HG03460 (cell line): ENCODE results near the gene TMEM132C.

Experiments used
- ATAC-seq: cut with Tn5 transposase; IDR thresholded peaks from one replicate; pipeline ENCODE4 v1.9.1; 2021; ENCODE audit not compliant: unreplicated experiment

TMEM132C gene

DNA sequence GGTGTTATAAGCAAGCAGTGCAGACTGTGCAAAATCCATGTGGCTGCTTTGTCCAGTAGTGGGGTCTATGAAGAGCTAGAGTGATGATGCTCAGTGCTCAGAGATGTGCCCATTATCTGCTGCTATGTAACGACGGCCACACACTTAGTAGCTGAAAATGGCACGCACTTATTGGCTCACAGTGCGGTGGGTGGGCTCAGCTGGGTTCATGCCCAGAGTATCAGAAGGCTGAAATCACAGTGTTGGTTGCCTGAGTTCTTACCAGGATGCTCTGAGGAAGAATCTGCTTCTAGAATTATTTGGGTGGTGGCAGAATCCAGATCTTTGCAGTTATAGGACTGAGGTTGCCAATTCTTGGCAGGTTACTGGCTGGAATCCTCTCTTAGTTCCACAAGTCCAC, 432.1 kb downstream of the TMEM132C start:
- ATAC-seq = no peak

DNA sequence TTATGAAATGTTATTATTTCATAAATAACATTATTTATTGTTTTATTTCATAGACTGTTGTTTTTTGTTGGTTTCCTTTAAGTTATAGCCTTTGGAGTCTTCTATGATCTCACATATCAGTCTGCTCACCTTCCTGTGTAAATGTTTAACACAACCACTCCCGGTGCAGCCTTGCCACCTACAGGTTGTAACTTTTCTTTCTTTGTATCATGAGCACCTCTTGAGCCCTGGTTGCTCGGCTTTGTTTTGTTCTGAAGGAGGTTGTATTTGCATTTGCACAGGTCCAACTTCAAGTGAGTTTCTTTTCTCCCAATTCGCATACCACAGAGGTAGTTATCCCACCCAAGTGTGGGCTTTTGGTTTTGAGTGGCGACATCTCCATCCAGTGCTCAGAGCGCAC, 435.4 kb downstream of the TMEM132C start:
- ATAC-seq = no peak

DNA sequence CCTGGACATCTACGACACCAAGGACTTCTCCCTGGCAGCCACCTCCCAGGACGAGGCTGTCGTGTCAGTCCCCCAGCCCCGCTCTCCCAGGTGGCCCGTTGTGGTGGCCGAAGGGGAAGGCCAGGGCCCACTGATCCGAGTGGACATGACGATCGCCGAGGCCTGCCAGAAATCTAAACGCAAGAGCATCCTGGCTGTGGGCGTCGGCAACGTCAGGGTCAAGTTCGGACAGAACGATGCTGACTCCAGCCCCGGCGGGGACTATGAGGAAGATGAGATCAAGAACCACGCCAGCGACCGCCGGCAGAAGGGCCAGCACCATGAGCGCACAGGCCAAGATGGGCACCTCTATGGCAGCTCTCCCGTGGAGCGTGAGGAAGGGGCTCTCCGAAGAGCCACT, 438.2 kb downstream of the TMEM132C start:
- no peak for ATAC-seq

DNA sequence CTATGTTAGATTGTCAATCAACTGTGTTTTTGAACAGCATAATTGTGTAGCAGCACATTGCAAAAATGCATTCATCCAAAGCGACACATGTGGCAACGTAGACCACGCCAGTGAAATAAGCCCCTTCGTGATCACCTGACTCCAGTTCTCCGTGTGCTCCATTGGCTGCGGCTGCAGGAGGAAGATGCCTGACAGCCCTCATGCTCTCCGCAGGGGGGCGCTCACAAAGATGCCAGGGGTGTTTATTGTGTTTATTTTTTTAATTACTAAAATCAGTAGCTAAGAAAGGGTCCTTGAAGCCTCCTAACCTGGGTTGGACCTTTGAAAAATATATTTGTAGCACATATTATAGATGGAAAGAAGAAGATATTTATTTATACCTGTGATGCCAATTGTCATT, 440.5 kb downstream of the TMEM132C start:
- no peak for ATAC-seq

DNA sequence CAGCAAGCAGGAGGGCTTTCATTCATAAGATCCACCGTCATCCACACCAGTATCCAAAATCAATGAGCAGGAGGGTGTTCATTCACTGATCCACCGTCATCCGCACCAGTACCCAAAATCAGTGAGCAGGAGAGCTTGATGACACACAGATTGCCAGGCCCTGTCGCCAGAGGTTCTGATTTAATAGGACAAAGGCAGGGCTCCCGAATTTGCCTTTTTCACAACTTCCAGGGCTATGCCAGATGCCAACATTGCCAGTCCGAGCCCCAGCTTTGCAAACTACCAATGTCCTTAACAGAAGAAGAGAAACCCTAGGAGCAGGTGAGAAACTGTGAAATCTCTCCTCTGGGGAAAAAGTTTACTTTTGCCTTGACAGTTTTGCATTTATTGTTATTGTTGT, 441.8 kb downstream of the TMEM132C start:
- no peak for ATAC-seq

DNA sequence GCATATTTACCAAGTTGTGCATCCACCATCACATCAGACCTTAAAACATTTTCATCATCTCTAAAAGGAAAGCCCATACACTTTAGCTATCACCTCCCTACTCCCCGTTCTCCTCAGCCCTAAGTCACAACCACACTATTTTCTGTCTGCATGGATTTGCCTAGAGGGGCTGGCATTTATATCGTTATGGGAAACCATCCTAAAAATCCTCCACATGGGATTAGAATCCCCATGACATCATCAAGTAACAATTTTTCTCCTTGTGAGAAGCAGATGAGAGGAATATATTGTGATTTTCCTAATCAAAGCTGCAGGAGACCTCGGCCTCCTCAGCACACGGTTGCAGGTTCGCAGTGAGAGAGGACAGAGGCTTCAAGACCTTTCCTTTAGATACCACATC, 442.7 kb downstream of the TMEM132C start:
- no peak for ATAC-seq

DNA sequence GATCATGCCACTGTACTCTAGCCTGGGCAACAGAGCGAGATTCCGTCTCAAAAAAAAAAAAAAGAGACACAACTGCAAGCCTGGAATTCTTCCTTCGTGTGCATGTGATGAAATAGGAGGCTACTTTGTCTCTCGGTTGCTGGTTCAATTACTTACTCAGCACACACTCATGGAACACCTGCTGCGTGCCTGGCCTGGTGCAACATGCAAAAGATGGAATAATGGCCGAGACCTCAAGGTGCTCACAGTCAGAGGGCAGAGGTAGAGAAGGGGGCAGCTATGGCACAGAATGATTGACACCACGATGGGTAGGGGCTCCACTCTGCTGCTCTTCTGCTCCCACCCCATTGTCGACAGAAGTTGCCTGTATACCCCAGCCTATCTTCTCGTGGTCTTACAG, 444.5 kb downstream of the TMEM132C start:
- no peak for ATAC-seq

DNA sequence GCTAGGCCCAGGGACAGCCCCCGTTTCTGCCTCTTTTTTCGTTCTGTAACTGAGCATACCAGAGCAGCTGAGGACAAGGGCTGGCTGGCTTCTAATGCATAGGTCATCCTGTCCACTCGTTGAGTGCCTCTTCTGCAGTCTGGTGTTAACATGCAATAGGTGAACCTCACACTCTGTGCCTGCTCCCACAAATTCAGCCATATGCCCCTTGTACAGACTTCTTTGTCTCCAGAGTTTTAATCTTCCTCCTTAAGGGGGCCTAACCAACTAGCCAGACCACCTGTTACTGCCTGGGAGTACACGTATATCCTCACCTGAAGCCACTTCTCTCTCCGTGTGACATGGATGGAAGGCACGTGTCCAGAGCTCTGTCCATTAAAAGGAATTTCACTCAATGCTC, 445.7 kb downstream of the TMEM132C start:
- ATAC-seq = no peak

DNA sequence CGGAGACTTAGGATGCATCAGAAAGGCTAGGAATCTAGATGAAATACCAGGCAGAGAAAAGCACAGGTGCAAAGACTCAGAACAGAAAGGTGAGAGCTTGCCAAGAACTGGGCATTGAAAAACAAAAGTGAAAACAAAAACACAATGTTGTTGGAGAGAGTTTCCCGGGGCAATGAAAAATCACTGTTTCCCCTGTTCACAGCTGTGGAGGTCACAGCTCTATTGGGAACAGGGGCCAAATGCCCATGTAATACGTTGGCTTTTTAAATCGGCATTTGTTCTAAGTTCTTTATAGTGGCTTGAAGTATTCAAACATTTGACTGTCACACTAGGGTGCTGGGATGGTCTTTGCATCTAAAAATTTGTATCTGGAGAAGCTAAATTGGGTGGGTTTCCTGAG, 448.5 kb downstream of the TMEM132C start:
- no peak for ATAC-seq

DNA sequence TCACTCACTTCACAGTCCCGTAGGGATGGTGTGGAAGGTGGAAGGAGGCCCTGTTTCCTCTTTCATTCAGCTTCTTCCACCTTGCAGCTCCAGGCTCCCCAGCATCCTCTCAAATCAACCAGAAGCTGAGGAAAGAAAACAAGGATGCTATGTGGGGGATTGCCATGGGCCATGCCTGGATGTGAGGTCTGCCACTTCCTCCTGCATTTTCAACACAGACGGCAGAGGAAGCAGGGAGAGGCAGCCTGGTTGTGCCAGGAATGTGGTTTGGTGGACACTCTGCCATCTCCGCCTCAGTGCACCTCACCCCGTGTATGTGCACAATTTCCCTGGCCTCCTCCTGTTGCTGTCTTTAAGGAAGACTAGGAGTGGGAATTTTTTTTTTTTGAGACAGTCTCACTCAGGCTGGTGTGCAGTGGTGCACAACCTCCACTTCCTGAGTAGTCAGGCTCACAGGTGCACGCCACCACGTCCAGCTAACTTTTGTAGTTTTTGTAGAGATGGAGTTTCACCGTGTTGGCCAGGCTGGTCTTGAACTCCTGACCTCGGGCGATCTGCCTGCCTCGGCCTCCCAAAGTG, 457.6 kb downstream of the TMEM132C start:
- ATAC-seq = no peak

DNA sequence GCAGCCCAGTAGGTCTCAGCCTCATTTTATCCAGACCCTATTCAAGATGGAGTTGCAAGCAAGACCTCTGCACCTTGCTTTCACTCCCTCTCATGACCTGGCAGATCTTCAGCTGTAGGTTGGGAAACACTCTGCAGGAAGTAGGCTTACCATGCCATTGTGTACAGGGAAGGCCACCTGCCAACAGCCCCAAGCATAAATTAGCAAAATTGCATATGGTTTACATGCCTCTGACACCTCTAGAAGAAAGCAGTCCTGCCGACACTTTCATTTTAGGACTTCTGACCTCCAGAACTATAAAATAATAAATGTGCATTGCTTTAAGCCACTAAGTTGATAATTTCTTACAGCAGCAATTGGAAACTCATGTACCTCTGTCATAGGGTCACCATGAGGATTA, 459.9 kb downstream of the TMEM132C start:
- no peak for ATAC-seq

DNA sequence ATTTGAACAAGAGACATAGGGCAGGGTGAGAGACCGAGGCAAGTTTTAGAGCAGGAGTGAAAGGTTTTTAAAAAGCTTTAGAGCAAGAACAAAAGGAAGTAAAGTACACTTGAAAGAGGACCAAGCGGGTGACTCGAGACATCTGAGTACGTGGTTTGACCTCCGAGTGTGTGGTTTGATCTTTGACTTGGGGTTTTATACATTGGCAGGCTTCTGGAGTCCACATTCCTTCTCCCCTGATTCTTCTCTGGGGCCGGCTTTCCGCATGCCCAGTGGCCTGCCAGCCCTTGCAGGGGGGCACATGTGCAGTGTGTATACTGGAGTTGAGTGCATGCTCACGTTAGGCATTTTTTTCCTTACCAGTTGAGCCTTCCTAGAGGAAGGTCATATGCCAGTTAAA, 460.5 kb downstream of the TMEM132C start:
- no peak for ATAC-seq

DNA sequence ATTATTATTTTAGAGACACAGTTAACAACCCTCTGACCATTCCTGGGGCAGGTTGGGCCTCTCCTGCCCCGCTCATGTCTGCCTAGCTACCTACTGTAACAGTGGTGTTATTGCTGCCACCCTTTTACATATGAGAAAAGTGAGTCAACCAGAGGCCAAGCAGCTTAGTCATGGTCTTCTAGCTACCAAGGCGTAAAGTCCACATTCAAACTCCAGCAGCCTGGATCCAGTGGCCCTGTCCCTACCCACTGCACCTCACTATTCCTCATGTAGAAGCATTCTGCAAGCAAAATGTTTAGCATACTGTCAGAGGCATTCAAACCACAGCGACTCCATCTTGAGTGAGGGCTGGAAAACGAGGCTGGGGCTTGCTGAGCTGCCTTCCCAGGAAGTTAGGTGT, 461.0 kb downstream of the TMEM132C start:
- no peak for ATAC-seq

DNA sequence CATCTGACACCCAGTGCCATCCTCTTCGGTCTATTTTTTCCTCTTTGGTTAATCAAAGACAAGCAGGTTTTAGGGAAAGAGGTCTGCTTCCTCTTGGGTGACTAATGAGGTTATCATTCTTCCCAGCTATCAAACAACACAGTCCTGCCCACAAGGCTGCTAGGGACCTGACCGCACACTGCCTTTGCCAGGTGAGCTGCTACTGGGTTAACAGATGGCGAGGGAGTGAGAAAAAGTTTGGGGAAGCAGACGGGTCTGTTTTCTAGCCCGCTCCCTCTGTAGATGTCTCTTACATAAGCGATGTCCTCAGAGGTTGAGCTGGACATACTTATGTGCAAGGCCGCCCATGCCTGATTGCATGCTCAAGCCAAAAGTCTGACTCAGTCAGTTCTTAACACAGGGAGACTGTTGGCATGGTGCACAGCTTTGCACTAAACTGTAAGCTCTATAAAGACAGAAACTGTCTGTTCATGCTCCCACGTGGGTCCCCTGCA, 462.7 kb downstream of the TMEM132C start:
- ATAC-seq = no peak

DNA sequence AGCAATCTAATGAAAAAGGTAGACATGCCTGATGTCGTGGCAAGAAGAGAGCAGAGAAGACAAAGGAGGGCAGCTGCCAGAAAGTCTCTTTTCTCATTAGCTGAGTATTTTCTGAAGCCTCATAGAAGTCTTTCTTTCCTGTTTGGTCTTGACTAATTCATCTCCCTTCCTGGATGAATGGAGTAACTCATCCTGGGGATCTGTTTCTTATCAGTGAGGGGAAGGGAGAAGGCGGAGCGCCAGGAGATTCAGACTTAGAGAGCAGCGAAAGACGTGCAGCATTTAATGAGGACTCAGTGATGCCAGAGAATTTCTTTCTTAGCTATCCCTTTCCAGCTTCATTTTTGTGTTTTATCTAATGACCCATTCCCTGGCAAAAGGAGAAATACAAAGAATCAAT, 467.4 kb downstream of the TMEM132C start:
- no peak for ATAC-seq

DNA sequence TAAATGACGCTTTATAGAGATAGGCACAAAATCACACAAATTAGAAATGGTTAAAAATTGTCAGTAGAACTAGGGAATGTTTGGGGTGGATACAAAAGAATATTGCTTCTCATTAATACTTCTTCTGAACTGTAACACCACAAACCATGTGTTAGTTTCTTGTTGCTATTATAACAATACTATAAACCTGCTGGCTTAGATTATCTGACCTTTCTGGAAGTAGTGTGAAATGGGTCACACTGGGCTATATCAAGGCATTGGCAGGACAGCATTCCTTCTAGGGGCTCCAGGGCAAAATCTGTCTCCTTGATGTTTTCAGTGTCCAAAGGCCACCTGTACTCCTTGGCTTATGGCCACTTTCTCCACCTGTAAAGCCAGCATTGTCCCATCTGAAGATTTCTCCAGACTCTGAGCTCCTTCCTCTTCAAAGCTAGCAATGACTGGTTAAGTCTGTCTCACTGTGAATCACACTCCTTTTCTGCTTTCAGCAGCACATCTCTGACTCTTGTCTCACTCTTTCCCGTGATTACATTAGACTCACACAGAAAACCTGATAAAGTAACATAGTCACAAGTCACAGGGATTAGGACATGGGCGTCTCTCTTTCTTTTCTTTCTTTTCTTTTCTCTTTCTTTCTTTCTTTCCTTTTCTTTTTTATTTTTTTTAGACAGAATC, 470.5 kb downstream of the TMEM132C start:
- ATAC-seq = no peak

DNA sequence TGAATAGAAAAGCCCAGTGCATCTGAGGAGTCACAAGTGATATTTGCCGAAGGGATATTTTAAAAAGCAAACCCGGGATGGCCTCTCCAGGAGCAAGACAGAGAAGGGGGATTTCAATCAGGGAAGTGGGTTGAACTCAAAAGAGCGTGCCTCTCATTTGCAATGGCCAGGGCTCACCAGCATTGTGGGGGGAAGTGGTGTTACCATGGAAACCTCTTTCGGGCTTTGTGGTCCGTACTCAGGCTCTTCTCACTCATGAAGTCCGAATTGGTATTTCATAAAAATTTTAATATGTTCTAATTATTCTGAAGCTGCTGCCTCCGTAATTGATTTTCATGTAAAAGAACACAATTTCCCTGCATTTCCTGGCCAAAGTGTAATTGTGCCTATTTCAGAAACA, 476.9 kb downstream of the TMEM132C start:
- ATAC-seq = no peak

DNA sequence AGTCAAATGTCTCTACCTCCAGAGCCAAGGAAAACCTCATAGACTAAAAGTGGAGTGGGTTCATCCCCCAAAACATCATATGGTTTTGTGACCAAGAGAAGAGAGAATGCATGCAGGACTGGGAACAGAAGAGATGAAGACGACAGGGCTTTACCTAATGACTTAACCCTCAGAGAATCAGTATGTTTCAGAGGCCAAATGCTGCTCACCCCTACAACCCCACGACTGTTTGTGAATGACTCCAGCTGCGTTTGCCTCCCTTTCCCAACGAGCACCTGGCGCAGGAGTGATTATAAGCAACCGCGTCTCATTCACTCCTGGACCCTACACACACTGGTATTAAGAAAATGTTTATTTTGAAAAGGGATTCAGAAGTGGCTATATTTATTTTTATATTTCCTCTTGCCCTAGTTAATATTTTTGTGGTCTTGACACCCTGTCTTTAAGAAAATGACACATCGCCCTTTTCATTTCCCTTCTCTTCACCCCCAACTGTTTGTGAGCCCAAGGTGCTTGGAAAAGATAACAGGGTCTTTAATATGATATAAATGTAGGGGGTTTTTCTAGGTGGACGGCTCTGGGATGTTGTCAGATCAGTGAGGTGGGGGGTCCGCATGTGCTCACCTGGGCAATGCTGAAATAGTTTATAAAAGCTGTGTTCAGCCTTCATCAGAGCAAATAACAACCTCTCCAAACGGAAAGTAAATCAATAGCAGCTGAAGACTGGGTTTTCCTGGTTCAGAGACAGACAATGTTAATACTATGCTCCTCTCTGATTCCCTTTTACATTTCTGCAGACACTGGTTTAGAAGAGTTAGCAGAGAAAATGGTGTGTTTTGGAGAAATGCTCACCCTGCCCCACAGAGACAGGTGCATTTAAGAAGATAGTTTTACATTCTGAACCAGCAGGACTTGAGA, 479.1 kb downstream of the TMEM132C start:
- no peak for ATAC-seq

DNA sequence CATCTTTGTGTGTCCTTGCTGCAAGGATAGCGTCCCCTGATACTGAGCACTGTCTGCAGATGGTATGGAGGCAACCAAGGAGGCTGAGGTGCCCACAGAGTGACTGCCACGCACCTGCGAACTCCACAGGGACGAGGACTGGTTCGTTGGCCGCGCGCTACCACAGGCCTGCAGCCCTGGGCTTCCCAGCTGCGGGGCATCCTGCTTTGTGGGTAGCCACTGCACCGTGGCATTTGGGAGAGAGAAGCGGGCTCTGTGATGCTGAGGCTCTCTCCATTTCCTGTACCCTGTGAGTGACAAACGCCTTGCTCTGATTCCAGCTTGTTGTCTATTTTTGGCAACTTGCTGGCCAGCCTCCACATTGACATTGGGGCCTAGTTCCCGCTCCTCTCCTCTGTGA, 480.5 kb downstream of the TMEM132C start:
- ATAC-seq = no peak

DNA sequence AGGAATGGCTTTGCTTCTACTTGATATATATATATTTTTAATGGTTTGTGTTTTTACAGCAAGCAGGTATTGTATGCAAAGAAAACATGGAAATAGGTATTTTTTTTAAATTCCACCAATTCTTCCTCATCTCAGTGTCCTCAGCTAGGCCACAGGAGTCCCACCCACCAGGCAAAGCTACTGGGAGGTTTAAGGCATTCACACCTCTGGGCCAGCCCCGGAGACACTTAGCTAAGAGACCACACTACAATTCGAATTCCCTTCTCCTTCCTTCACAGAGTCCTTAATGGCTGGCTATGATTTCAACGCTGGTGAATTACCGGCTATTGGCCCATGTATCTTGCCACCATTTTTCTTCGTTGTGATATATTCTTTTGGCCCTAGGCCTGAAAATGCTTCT, 485.4 kb downstream of the TMEM132C start:
- ATAC-seq = no peak

DNA sequence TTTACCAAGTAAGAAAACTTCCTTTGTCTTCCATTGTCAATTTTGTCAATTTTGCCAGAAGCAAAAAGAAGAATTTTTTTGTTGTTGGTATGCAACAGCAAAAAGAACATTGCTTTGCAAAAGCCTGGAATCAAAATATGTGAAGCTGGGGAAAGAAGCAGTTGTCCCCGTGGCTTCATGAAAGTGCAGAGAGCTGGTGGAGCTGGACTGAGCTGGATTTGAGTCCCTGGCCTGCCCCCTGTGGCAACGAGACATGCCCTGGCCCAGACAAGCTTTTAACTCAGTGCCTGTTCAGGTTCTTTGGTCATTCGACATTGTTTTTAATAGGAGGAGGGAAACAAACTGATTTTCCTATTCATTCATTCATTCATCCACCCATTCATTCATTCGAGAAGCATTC, 486.5 kb downstream of the TMEM132C start:
- no peak for ATAC-seq

DNA sequence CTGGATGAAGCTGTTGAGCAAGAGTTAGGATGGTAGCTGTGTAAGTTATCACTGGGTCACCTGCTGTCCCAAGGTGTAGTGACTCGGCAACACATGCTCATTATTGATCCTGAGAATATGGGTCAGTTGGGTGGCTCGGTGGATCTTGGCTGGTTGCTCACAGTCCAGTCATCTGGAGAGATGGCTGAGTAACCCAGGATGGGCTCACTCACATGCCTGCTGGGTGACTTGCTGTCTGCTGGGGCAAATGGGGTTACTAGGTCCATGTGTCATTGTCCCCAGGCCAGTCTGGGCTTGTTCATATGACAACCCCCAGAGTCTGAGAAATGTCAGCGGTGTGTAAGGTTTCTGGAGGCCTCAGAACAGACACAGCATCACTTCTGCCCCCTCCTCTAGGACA, 487.3 kb downstream of the TMEM132C start:
- no peak for ATAC-seq
